Esophagus muscularis mucosa (tissue), 3 donors: ENCODE measurements around the gene KIF5C.

Experiments
- POLR2A ChIP-seq: fragments of 450-650 bp; IDR thresholded peaks from one replicate; pipeline ENCODE4 v1.6.1; 2017; ENCODE audit warnings: antibody characterized with exemption, moderate library complexity, mild to moderate bottlenecking, low read depth
- TF ChIP-seq, protein P1 (sequence below), 3 experiments: fragments of 200-600 bp in 2 of 3; fragments of 450-650 bp in 1 of 3; sonication (generic) in 2 of 3; IDR thresholded peaks; one replicate each; pipeline ENCODE4 v1.5.1; 2017 to 2019; ENCODE audit warnings: antibody characterized with exemption in 3 of 3, mild to moderate bottlenecking in 2 of 3, moderate library complexity in 1 of 3

DNA sequence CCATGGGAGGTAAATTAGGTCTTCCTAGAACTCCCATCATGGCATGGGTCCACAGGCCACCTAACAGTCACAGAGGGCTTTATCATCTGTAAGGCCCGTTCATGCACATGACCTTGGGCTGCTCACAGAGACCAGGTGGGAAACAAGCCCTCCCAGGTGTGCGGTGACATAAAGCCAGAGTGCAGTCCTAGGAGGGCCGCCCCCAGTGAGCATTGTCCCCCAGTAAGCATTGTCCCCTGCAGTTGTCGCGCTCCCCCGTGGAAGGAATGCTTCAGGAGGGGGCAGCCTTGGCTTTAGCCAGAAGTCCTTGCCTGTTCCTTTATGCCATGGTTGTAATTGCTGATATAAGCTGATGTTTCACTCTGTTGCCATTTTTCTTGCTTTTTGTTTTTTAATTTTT is 121.8 kb downstream of the KIF5C start:
- TF ChIP-seq POLR2A = no peak
- TF ChIP-seq, protein P1, sequence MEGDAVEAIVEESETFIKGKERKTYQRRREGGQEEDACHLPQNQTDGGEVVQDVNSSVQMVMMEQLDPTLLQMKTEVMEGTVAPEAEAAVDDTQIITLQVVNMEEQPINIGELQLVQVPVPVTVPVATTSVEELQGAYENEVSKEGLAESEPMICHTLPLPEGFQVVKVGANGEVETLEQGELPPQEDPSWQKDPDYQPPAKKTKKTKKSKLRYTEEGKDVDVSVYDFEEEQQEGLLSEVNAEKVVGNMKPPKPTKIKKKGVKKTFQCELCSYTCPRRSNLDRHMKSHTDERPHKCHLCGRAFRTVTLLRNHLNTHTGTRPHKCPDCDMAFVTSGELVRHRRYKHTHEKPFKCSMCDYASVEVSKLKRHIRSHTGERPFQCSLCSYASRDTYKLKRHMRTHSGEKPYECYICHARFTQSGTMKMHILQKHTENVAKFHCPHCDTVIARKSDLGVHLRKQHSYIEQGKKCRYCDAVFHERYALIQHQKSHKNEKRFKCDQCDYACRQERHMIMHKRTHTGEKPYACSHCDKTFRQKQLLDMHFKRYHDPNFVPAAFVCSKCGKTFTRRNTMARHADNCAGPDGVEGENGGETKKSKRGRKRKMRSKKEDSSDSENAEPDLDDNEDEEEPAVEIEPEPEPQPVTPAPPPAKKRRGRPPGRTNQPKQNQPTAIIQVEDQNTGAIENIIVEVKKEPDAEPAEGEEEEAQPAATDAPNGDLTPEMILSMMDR (IDR thresholded peaks at IDR 0.05) = no peak
